GM19351 (cell line): ENCODE measurements around the gene SUGCT.

Experiments
- ATAC-seq: cut with Tn5 transposase; IDR thresholded peaks from one replicate; pipeline ENCODE4 v1.9.1; 2021; ENCODE audit warnings: mild to moderate bottlenecking, moderate library complexity; ENCODE audit not compliant: unreplicated experiment

Gene SUGCT

DNA sequence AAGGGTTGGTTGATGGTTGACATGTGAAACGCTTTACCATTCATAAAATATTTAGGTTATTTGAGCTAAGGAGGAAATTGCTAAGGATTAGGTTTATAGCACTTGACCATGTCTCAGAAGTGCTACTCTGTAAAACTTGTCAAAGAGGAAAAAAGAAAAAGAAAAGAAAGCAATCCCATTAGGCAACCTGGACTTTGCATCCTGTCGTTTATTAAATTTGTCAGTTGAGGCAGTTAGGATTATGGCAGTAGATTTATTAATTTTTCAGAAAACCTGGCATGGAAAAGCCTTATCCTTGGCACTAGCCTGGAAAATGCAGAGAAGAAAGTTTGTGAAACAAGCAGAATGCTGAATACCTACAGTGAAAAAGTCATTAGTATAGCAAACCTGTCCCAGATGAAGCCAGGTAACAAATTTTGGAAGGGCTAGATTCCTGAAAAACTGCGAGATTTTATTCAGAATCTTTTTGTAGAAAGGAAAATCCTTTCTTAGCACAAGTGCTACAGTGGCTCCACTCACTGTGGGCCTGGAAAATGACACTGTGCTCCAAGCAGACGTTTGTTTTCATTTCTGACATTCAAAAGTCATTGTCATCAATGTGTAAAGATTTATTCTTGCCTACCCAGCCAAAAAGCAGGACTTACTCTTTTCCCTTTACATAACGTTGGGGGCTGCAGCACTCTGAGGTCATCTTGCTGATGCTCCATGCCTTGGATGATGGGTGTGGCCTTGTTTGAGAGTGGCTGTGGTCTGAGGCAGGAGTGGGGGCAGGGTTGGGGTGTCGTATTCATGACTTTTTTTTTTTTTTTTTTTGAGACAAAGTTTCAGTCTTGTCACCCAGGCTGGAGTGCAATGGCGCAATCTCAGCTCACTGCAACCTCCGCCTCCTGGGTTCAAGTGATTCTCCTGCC is 664.9 kb downstream of the SUGCT start:
- no peak for ATAC-seq

DNA sequence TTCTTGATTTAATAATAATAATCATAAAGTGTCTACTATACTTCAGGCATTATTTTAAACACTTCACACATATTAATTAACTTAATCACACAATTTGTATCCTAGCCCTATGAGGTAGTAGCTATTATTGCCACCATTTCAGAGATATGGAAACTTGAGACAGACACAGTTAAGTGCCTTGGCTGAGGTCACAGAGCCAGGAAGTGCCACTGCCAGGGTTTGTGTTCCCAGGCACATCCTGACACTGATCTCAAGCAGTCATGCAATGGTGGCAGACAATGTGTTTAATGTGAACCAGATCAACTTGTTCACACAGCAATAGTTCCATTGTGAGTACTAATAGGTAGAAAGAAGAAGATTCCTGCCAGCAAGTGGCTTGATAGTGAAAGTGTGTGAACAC is 666.0 kb downstream of the SUGCT start:
- ATAC-seq, result no peak

DNA sequence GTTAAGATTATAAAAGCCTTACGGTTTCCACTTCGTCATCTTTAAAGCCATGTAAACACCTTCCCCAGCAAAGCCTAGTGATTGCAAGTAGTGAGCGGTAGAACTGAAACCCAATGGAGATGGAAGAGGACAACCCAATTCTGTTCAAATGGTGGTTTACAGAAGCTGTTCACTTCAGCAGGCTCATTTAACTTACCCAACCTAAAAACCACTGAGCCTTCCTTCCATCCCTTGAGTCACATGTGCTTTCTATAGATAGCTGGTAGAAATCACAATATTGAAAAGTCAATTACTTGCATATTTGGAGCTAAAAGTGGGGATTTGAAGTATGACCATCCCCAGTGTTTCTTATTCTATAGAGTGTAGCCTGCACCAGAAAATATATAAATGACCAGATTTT is 667.7 kb downstream of the SUGCT start:
- no peak for ATAC-seq

- ATAC-seq, result no peak
These were observed 669.8 kb downstream of the SUGCT start for GRCh38 chr7:40804477-40805215.

DNA sequence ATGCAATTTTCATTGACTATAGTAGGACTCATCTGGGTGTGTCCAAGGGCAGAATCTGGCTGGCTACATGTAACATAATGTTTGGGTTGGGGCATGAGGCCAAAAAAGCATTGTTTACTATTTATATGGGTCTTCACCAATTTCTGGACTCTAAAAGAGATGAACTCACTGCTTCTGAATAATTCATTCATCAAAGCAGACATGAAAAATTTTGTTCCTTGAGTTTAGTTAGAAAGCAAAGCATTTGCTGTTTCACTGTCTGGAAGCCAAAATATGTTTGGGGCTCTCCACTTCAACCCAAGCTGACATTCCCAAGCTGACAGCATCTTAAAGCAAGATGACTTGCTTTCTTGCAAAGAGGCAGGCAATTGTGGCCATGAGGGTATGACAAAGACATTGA is 670.6 kb downstream of the SUGCT start:
- no peak for ATAC-seq

DNA sequence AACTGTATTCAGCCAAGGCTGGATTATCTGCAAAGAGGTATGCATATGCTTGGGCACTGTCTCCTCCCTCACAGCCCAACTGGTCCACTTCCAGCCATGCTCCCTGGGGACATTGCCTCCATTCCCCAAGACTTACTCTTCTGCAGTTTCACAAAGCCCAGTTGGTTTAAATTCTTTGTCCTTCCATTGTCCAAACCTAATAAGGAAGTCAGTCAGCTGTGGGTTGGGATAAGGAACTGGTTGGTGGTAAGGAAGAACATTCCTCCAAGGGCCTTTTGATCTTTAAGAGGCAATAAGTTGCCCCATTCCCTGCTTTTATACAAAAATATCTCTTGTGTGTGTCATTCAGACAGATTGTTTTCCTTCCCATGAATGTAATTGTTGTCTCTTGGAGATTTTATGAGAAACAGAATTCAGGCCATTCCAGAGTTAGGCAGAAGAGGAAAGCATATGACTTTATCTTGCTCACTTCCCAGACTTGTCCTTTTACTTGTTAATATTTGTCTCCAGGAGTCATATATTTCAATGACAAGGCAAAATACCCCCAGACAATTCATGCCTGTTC is 673.7 kb downstream of the SUGCT start:
- no peak for ATAC-seq

- ATAC-seq, result no peak
These were observed 675.5 kb downstream of the SUGCT start for GRCh38 chr7:40810274-40810673.

DNA sequence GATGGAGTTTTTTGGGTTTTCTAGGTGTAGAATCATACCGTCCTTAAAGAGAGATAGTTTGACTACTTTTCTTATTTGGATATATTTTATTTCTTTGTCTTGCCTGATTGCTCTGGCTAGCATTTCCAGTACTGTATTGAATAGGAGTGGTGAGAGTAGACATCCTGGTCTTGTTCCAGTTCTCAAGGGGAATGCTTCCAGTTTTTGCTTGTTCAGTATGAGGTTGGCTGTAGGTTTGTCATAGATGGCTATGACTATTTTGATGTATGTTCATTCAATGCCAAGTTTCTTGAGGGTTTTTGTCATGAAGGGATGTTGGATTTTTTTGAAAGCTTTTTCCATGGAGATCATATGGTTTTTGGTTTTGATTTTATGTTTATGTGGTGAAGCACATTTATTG is 676.9 kb downstream of the SUGCT start:
- no peak for ATAC-seq

GRCh38 chr7:40815022-40815421 is 680.2 kb downstream of the SUGCT start:
- no peak for ATAC-seq

GRCh38 chr7:40815512-40815911 is 680.7 kb downstream of the SUGCT start:
- ATAC-seq, result no peak

- ATAC-seq, result no peak
These were observed 688.1 kb downstream of the SUGCT start for GRCh38 chr7:40822861-40823260.

DNA sequence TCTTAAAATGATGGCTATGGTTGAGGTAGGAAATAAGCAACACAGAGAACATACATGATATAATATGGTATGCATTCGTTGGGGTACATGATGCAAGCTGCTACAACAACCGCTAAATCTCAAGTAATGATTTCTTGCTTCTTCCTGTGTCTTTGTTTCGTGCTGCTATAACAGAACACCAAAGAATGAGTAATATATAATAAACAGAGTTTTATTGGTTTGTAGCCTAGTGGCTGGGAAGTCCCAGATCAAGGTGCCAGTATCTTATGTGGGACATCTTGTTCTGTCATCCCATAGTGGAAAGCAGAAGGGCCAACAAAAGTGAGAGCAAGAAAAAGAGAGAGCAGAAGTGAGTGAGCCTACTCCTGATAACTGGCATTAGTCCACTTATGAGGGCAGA is 689.7 kb downstream of the SUGCT start:
- no peak for ATAC-seq

DNA sequence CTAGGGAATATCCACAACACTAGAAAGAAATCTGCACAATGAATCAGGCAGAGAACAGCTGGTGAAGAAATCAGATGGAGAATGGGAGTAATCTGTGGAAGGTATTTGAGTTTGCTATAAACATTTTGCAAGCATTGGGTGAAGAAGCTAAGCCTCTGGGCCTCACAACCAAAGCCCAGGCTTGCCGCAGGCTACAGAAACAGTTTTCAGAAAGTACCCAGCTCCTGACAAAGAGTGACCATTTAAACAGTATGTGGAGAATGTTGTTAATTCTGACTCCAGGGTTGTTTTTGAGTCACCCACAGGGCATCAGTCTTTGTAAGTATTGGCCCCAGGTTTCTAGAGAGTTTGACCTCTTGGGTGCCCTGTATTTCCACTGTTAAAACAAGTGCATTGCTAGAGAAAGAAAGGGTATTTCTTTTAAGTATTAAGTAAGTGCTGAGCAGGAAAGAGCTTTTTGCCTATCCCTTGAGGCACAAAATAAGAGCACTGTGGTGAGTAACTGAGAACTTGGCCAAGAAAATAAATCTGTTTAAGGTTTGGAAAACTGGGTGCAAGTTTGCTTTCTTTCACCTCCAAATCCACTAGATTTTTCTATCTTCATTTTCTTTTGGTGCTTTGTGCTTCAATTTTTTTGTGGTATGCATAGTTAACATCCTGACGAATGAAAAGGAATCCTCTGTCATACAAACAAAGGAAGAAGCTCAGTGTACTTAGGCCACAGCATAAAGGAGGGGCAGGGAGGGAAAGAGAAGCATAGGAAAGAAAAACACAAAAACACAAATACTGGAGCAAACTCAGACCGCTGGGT is 691.8 kb downstream of the SUGCT start:
- no peak for ATAC-seq

DNA sequence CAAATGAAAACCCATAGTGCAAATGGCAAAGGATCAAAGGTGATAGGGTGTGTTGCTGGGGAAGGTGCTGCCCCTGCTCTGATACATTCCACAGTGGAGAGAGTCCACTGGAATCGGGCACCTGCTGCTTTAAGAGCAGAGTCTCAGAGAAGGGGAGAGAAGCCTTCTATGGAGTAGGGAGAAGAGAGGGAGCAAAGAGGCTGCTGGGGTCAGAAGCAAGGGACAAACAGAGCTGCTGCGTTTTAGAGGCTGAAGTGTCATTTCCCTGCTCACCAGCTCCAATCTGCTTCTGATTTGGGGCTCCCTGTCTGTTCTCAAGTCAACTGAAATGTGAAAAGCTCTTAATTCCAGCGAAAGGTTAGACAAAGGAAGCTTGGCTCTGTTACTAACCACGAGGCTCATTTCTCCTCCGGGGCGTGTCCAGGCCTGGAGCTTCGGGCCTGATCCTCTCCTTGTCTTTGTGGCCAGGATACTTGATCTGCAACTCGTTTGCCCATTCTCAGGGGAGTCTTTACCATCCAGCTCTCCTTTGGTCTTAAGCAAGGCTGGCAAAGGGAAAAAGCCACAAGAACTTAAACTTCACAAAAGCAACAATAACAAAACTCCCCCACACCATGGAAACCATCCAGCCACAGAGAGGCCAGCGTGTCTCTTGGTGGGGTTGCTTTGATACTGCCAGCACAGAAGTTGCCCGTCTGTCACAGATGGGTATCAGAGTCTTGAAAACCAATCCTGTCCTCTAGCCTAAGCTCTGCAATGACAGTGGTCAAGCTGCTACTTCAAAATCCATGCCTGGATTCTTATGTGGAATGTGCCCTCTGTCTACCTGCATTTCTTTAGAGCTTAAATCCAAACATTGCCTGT is 692.6 kb downstream of the SUGCT start:
- ATAC-seq, result no peak

DNA sequence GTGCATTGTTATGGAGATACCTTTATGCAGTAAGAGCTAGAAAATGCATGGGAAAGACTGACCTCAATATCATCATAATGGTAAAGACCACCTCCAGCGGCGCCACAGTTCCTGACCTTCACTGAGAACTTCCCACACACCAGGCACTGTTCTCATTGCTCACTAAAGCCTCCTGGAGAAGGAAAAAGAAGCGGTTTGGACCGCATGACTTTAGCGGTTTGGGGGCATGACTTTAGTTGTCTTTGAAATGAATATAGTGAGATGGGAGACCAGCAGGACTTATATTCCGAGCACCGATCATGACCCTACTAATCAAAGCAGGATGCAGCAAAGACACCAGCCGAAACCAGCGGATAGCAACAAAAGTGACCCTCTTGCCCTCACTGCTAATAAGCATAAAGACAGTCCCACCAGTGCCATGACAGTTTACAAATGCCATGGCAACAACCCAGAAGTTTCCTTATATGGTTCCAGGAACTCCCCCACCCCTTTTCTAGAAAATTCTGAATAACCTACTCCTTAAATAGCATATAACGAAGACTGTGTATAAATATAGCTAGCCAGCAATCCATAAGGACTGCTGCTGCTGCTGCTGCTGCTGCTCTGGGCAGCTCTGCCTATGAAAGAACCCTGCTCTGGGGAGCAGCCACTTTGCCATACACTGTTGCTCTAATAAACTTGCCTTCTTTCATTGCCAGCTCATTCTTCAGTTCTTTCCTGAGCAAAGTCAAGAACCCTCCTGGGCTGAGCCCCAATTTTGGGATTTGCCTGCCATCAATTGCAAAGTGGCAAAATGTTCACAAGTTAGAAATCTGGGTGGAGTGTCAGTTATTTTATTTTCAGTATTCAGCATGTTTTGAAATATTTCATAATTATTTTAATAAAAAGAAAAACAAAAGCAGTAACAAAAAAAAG is 694.1 kb downstream of the SUGCT start:
- no peak for ATAC-seq

- no peak for ATAC-seq
These were observed 698.5 kb downstream of the SUGCT start for GRCh38 chr7:40833191-40833887.

GRCh38 chr7:40833888-40834234 is 699.1 kb downstream of the SUGCT start:
- ATAC-seq, result no peak

DNA sequence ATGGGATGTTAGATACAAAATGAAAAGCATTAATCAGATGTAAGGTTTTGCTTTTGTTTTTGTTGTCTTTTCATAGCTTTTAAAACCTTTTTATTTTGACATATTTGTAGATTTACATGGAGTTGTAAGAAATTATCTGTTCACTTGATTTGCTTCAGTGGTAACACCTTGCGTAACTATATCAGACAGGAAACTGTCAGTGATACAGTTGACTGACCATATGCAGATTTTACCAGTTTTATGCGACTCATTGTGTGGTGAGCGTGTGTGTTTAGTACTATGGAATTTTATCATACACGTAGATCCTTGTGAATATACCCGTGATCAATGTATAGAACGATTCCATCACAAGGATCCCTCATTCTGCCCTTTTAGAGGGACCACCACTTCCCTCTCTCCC is 701.4 kb downstream of the SUGCT start:
- no peak for ATAC-seq

DNA sequence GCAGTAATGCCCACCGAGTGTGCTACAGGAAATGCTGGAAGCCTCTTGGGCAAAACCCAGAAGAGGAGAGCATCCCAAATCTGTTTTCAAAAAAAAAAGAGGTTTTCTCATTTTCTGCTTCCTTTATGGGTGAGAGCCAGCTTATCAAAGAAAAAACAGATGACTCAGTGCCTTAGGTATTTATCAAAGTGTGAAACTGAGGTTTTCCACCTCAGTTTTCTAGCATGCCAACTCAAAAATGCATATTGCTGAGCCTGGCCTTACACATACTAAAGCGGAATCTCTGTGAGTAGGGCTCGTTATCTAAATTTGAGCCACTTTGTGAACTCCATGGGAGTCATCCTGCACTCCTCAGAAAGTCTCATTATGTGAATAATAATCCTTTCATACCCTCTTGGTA is 705.1 kb downstream of the SUGCT start:
- ATAC-seq, result no peak
